NCI-H2107 treated with DMSO at 0.1 percent for 48 hours (cell line): ENCODE measurements around the gene RSPH9.
A peak's percentile ranks its signal among the peaks of the same experiment; 100 is the strongest.
"Not testable (repeated sequence)": the region's sequence is repeated elsewhere in the genome, so short reads cannot be mapped to it uniquely, and the experiment has no call there.

ENCODE experiments used
- DNase-seq: peaks from one replicate; lab custom pipeline; 2025; ENCODE audit not compliant: unreplicated experiment; lab: John Stamatoyannopoulos, UW

The RSPH9 gene

GRCh38 chr6:43682724-43683429 lies 38.0 kb downstream of the RSPH9 start:
- no peak for DNase-seq

GRCh38 chr6:43683708-43684455 lies 39.0 kb downstream of the RSPH9 start:
- no peak for DNase-seq

GRCh38 chr6:43687079-43687436 lies 42.2 kb downstream of the RSPH9 start:
- no peak for DNase-seq

- DNase-seq = peak; percentile 53
Measured at GRCh38 chr6:43687437-43688347, 42.9 kb downstream of the RSPH9 start, which contains the start of gene MRPS18A. TSS of gene MRPS18A (minus strand) at chr6:43687791. CDS start at chr6:43687779, 12 bp downstream.

- DNase-seq = no peak
Measured at GRCh38 chr6:43689421-43689820, 44.6 kb downstream of the RSPH9 start.

- DNase-seq = peak; percentile 25
Measured at GRCh38 chr6:43695215-43695966, 50.6 kb downstream of the RSPH9 start.

GRCh38 chr6:43695967-43696291 lies 51.1 kb downstream of the RSPH9 start:
- DNase-seq = no peak

GRCh38 chr6:43697421-43697820 lies 52.6 kb downstream of the RSPH9 start:
- no peak for DNase-seq

GRCh38 chr6:43698584-43699349 lies 53.9 kb downstream of the RSPH9 start:
- DNase-seq = peak; percentile 9

GRCh38 chr6:43699564-43700186 lies 54.8 kb downstream of the RSPH9 start:
- DNase-seq = no peak

GRCh38 chr6:43700939-43701560 lies 56.2 kb downstream of the RSPH9 start:
- DNase-seq = not testable (repeated sequence)

GRCh38 chr6:43702171-43702533 lies 57.3 kb downstream of the RSPH9 start:
- no peak for DNase-seq

- DNase-seq = peak; percentile 38
Measured at GRCh38 chr6:43702534-43703440, 58.0 kb downstream of the RSPH9 start.

GRCh38 chr6:43703512-43704429 lies 58.9 kb downstream of the RSPH9 start:
- DNase-seq = no peak

GRCh38 chr6:43705996-43706395 lies 61.2 kb downstream of the RSPH9 start:
- no peak for DNase-seq

GRCh38 chr6:43706788-43707187 lies 62.0 kb downstream of the RSPH9 start:
- DNase-seq = no peak

- DNase-seq = no peak
Measured at GRCh38 chr6:43707269-43707668, 62.4 kb downstream of the RSPH9 start.
